Measurements from ENCODE around the gene SLIT3.

GRCh38 chr5:169301986-169302385, 1.0 kb upstream of the SLIT3 start:
- no peak for TF ChIP-seq CTCF (IDR thresholded peaks at IDR 0.05)
- no peak for TF ChIP-seq POLR2A (IDR thresholded peaks at IDR 0.05; ENCODE audit: low read depth)
- no peak for TF ChIP-seq POLR2AphosphoS5 (IDR thresholded peaks at IDR 0.05)
- no peak for TF ChIP-seq EP300 (IDR thresholded peaks at IDR 0.05)

Data from esophagus muscularis mucosa (tissue), 4 donors.